ENCODE results near the gene C3. TPM values are rescaled to one million over a fixed set of nuclear protein-coding genes. Genes with fewer than 3 reads are reported as not detected.
"Not testable (repeated sequence)": the region's sequence is repeated elsewhere in the genome, so short reads cannot be mapped to it uniquely, and the experiment has no call there.

Gene C3
- total RNA-seq, 8 experiments from 2014 or later, result 0.29 to 441 (median 3.3) TPM; not detected in 1

DNA sequence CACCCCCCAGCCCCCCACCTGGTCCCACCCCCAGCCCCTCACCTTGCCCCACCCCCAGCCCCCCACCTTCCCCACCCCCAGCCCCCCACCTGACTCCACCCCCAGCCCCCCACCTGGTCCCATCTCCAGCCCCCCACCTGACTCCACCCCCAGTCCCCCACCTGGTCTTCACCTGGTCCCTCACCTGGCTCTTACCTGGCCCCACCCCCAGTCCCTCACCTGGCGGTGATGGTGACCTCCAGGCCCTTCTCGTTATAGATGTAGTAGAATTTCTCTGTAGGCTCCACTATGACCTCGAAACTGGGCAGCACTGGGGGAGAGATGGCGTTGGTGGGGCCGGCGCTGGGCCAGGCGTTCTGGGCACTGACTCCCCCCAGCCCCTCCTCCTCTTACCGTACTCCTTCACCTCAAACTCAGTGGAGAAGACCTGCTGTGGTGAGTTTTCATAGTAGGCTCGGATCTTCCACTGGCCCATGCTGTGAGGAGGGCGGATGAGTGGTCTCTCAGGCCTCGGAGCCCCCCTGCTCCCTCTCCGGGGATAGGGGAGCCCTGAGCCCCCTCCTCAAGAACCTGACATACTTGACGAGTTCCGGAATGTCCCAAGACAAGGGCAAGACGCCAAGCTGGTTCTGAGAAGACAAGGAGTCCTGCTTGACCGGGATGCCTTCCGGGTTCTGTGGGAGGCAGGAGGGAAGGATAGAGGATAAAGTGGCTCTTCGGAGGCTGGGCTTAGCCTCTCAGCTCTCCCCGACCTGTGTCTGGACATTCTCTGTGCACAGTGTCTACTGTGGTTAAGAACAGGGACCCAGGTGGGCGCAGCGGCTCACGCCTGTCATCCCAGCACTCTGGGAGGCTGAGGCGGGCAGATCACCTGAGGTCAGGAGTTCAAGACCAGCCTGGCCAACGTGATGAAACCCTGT is 6.4 kb downstream of the C3 start:
- ATAC-seq (replicated peaks in 6 of 8), result peak in 1 of 8 experiments; percentile 10
- 20 to 75% (median 60%) methylated on average over 1 to 4 of the region's 24 CpGs; no CpG with 5 or more reads in 5 of the 10 experiments for WGBS, 10 experiments

DNA sequence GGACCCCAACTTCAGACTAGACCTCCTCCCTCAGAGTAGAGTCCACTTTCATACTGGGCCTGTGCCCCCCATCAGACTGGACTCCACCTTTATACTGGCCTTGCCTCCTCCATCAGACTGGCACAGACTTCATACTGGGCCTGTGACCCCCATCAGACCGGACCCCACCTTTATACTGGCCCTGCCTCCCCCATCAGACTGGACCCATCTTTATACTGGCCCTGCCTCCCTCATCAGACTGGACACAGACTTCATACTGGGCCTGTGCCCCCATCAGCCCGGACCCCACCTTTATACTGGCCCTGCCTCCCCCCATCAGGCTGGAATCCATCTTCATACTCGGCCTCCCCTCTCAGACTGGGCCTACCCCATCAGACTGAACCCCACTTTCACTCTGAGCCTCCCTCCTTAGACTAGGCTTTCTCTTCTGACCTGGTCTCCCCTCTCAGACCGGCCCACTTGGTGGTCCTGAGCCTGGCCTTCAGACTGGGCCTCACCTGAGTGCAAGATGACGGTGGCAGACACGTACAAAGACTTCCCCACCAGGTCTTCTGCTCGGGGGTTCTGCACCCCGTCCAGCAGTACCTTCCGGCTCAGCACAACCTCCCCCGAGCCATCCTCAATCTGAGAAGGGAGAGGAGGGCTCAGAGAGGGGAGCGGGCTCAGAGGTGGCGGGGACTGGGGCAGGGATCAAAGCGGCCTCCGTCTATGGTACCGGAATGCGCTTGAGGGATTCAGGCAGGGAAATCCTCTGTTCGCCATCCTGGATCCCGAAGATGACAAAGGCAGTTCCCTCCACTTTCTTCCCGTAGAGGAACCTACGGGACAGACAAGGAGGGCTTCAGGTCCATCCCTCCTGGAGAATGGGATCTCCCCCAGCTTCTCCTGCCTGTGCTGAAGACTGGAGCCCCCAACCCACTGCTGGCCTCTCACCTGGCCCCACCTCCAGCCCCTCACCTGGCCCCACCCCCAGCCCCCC is 7.5 kb downstream of the C3 start:
- no peak for ATAC-seq (replicated peaks in 6 of 8)
- no peak overlapping the region for H3K27ac ChIP-seq
- H3K4me3 ChIP-seq, result no peak overlapping the region
- H3K4me1 ChIP-seq (replicated peaks in 1 of 2), result no peaks in the 10 kb centered on the region
- 60 to 95% (median 69%) methylated on average over 1 to 5 of the region's 20 CpGs; no CpG with 5 or more reads in 7 of the 10 experiments for WGBS, 10 experiments
- in situ Hi-C loops (cut with MboI; ENCODE audit: low pct_unique_long_range_greater_than_20kb in 2 of 9, low sequenced_read_pairs in 9 of 9, unreplicated experiment in 9 of 9), result no loop called here

More for the DNA sequence above, 6.4 kb downstream of the C3 start:
- Histone ChIP-seq H3K4me3 (no peak overlapping the region), H3K4me1 (replicated peaks in 1 of 2) (peaks cover 0 to 2% of the 10 kb centered on the region in 2 donors), H3K27ac (no peak overlapping the region)
- in situ Hi-C loops (cut with MboI; ENCODE audit: low pct_unique_long_range_greater_than_20kb in 2 of 9, low sequenced_read_pairs in 9 of 9, unreplicated experiment in 9 of 9), result no loop called here

DNA sequence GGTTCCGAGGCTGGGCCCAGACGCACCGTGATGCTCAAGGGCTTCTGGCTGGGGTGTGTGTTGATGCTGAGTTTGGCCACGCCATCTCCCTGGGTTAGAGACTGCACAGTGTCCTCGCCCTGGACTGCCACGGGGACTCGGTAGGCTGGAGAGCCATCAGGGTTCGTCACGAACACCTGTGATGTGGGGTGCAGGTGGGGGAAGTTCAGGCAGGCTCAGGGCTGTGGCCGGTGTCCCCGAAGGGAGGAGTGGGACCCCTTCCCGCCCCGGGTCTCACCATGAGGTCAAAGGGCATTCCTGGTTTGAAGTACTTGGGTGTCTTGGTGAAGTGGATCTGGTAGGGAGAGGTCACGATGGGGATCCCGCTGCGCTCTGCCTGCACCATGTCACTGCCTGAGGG is 8.2 kb downstream of the C3 start:
- no peak overlapping the region for H3K4me3 ChIP-seq
- H3K4me1 ChIP-seq (replicated peaks in 1 of 2), result no peaks in the 10 kb centered on the region
- 40 to 83% (median 77%) methylated on average over 1 to 6 of the region's 16 CpGs; no CpG with 5 or more reads in 7 of the 10 experiments for WGBS, 10 experiments
- in situ Hi-C loops (cut with MboI; ENCODE audit: low pct_unique_long_range_greater_than_20kb in 2 of 9, low sequenced_read_pairs in 9 of 9, unreplicated experiment in 9 of 9), result no loop called here
- no peak overlapping the region for H3K27ac ChIP-seq
- no peak for ATAC-seq (replicated peaks in 6 of 8)

DNA sequence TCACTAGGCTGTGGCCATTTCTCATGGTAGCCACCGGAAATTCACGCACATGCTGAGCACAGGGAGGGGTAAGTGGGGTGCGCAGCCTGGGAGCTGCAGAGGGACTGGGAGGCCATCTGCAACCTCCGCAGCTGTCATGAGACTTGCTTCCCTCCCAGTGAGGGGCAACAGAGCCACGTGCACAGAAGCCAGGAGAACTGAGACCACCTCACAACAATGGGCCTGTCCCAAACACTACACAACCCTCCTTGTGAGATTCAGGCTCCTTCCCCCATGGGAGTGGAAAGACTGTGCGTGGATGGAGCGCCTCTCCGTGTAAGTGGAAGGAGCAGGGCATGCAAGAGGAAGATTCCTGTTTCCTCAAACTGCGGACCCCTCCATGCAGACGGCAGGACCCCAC is 8.8 kb downstream of the C3 start:
- in situ Hi-C loops (cut with MboI; ENCODE audit: low pct_unique_long_range_greater_than_20kb in 2 of 9, low sequenced_read_pairs in 9 of 9, unreplicated experiment in 9 of 9), result no loop called here
- ATAC-seq (replicated peaks in 6 of 8), result no peak
- no peak overlapping the region for H3K27ac ChIP-seq
- H3K4me3 ChIP-seq, result no peak overlapping the region
- no peaks in the 10 kb centered on the region for H3K4me1 ChIP-seq (replicated peaks in 1 of 2)
- 80 to 100% (median 93%) methylated on average over 1 to 3 of the region's 10 CpGs; no CpG with 5 or more reads in 6 of the 10 experiments for WGBS, 10 experiments

DNA sequence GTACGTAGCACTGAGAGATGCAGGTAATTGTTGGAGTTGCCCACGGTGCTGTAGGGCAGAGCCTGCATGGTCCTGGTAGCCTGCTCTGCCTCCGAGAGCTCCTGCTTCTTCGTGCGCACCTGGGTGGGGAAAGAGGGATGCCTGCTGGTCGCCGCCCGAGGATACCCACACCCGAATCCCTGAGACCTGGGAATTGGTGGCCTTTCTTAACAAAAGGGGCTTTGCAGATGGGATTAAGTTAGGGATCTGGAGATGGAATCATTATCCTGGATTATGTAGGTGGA is 9.4 kb downstream of the C3 start:
- ATAC-seq (replicated peaks in 6 of 8), result no peak
- Histone ChIP-seq H3K4me1 (replicated peaks in 1 of 2) (no peaks in the 10 kb centered on the region), H3K27ac (no peak overlapping the region), H3K4me3 (no peak overlapping the region)
- in situ Hi-C loops (cut with MboI; ENCODE audit: low pct_unique_long_range_greater_than_20kb in 2 of 9, low sequenced_read_pairs in 9 of 9, unreplicated experiment in 9 of 9), result no loop called here
- WGBS, 10 experiments, result 40 to 89% (median 62%) methylated on average over 1 to 6 of the region's 9 CpGs; no CpG with 5 or more reads in 7 of the 10 experiments

DNA sequence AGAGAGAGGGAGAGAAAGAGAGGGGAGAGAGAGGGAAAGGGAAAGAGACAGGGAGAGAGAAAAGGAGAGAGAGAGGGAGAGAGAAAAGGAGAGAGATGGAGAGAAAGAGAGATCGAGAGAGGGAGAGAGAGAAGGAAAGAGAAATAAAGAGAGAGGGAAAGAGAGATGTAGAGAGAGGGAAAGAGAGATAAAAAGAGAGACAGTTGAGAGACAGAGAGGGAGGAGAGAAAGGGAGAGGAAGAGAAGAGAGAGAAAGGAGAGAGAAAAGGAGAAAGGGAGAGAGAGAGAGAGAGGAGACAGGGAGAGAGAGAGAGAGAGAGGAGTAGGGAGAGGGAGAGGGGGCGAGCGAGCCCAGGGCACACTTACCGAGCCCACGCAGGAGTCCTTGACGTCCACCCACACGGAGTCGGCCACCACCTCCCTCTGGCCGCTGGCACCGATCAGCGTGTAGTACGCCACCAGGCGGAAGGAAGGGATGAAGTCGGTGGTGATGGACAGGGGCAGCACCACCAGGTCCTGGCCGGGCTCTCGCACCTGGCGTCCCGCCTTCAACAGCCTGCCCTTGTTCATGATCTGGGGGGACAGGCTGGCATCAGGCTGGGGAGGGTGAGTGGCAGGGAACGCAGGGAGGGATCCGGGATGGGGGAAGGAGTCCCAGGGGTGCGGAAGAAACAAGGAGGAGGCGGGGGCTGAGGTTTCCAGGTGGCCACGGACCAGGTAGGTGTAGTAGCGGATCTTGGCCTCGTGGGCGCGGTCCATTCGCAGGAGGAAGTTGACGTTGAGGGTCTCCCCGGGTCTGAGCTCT is 10.0 kb downstream of the C3 start:
- no peak overlapping the region for H3K4me3 ChIP-seq
- 11 to 87% (median 67%) methylated on average over 1 to 16 of the region's 30 CpGs; no CpG with 5 or more reads in 1 of the 10 experiments for WGBS, 10 experiments
- in situ Hi-C loops (cut with MboI; ENCODE audit: low pct_unique_long_range_greater_than_20kb in 2 of 9, low sequenced_read_pairs in 9 of 9, unreplicated experiment in 9 of 9), result no loop called here
- ATAC-seq (replicated peaks in 6 of 8), result no peak
- no peak overlapping the region for H3K27ac ChIP-seq
- H3K4me1 ChIP-seq (replicated peaks in 1 of 2), result no peaks in the 10 kb centered on the region

DNA sequence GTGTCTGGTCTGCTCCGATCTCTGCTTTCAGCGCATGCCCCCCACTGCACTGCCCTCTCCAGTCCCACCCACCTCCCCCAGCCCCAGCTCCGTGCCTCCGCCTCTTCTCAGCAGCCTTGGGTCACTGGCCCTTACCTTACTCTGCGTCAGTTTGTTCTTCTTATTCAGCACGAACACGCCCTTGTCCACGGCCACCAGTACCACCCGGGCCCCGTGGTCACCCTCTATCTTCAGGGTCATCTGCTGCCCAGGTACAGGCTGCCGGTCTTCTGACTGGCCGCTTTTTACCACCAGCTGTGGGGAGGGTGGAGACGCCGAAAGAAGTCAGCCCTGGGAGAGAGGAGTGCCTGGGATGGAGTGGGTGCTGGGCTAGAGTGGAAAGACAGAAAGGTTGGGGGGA is 10.9 kb downstream of the C3 start:
- in situ Hi-C loops (cut with MboI; ENCODE audit: low pct_unique_long_range_greater_than_20kb in 2 of 9, low sequenced_read_pairs in 9 of 9, unreplicated experiment in 9 of 9), result no loop called here
- H3K27ac ChIP-seq, result no peak overlapping the region
- no peak overlapping the region for H3K4me3 ChIP-seq
- WGBS, 10 experiments, result 100% methylated on average over 1 of the region's 14 CpGs; no CpG with 5 or more reads in 9 of the 10 experiments
- no peaks in the 10 kb centered on the region for H3K4me1 ChIP-seq (replicated peaks in 1 of 2)
- no peak for ATAC-seq (replicated peaks in 6 of 8)

DNA sequence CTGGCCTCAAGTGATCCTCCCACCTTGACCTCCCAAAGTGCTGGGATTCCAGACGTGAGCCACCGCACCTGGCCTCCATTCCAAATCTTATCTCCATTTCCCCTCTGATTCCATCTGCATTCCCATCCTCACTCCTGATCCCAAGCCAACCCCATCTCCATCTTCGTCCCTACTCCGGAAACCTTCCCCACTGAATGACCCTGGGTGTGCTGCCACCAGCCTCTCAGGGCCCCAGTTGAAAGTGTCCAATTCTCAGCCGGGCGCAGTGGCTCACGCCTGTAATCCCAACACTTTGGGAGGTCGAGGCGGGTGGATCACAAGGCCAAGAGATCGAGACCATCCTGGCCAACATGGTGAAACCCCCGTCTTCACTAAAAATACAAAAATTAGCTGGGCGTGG is 11.5 kb downstream of the C3 start:
- H3K4me1 ChIP-seq (replicated peaks in 1 of 2); ATAC-seq (replicated peaks in 6 of 8); H3K27ac ChIP-seq; in situ Hi-C loops (cut with MboI; ENCODE audit: low pct_unique_long_range_greater_than_20kb in 2 of 9, low sequenced_read_pairs in 9 of 9, unreplicated experiment in 9 of 9); H3K4me3 ChIP-seq: not testable (repeated sequence)
- 70 to 100% (median 89%) methylated on average over 2 to 5 of the region's 12 CpGs; no CpG with 5 or more reads in 4 of the 10 experiments for WGBS, 10 experiments

DNA sequence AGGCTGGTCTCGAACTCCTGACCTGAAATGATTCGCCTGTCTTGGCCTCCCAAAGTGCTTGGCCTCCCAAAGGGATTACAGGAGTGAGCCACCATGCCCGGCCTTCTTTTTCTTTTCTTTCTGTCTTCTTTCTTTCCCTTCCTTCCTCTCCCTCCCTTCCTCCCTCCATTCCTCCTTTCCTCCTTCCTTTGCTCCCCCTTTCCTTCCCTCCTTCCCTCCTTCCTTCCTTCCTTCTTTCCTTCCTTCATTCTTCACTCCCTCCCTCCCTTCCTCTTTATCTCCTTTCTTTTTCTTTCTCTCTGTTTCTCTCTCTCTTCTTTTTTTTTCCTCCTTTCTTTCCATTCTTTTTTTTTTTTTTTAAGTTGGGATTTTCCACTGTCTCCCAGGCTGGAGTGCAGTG is 12.1 kb downstream of the C3 start:
- 30 to 83% (median 61%) methylated on average over 1 to 3 of the region's 3 CpGs; no CpG with 5 or more reads in 2 of the 10 experiments for WGBS, 10 experiments
- no peak overlapping the region for H3K4me3 ChIP-seq
- in situ Hi-C loops (cut with MboI; ENCODE audit: low pct_unique_long_range_greater_than_20kb in 2 of 9, low sequenced_read_pairs in 9 of 9, unreplicated experiment in 9 of 9), result no loop called here
- H3K4me1 ChIP-seq (replicated peaks in 1 of 2), result no peaks in the 10 kb centered on the region
- H3K27ac ChIP-seq, result no peak overlapping the region
- no peak for ATAC-seq (replicated peaks in 6 of 8)

DNA sequence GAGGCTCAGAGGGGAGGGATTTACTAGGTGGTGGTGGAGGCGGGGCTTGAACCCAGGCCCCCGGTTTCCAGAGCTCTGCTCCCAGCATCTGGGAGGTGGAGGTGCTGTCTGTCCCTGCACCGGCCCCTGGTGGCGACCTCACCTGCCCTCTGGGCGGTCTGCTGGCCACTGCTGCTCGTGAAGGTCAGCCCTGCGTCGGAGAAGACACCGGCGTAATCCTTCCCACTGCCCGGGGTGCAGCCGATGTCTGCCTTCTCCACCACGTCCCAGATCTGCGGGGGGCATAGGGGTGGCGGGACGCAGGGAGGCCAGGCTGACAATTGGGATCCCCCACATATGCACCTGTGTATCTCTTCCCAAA is 12.8 kb downstream of the C3 start:
- 54 to 89% (median 60%) methylated on average over 1 to 5 of the region's 16 CpGs; no CpG with 5 or more reads in 7 of the 10 experiments for WGBS, 10 experiments
- Histone ChIP-seq H3K4me1 (replicated peaks in 1 of 2) (no peaks in the 10 kb centered on the region), H3K4me3 (no peak overlapping the region), H3K27ac (no peak overlapping the region)
- no peak for ATAC-seq (replicated peaks in 6 of 8)
- in situ Hi-C loops (cut with MboI; ENCODE audit: low pct_unique_long_range_greater_than_20kb in 2 of 9, low sequenced_read_pairs in 9 of 9, unreplicated experiment in 9 of 9), result no loop called here

DNA sequence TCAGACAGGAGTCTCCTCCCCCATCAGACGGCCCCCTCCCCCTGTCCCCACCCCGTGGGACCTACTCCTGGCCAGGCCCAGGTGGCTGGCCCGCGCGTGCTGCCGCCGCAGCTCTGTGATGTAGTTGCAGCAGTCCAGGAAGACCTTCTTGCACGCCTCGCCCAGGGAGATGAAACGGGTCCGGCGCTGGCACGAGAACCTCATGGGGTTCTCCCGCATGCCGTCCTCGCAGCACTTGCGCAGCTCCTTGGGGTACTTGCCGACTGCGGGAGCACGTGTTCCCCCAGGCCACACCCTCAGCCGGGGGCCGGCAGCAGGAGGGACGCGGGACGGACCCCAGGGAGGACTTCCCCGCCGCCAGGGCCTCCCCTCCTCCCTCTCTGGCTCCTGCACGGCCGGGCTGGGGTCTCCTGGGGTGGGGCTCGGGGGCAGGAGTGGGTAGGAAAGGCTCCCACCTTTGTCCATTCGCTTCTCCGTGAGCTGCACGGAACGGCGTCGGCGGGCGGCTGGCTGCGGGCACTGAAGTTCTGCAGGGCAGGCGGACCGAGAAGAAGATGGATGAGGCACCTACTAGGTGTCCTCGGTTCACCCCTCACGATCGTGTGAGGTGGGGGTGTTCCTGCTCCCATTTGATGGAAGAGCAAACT is 13.3 kb downstream of the C3 start:
- ATAC-seq (replicated peaks in 6 of 8), result no peak
- WGBS, 10 experiments, result 76% methylated on average over 3 of the region's 44 CpGs; no CpG with 5 or more reads in 9 of the 10 experiments
- in situ Hi-C loops (cut with MboI; ENCODE audit: low pct_unique_long_range_greater_than_20kb in 2 of 9, low sequenced_read_pairs in 9 of 9, unreplicated experiment in 9 of 9), result no loop called here

DNA sequence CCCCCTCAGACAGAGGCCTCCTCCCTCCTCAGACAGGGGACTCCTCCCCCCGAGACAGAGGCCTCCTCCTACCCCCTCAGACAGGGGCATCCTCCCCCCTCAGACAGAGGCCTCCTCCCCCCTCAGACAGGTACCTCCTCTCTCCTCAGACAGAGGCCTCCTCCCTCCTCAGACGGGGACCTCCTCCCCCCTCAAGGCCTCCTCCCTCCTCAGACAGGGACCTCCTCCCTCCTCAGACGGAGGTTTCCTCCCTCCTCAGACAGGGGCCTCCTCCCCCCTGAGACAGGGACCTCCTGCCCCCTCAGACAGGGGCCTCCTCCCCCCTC is 13.9 kb downstream of the C3 start:
- in situ Hi-C loops (cut with MboI; ENCODE audit: low pct_unique_long_range_greater_than_20kb in 2 of 9, low sequenced_read_pairs in 9 of 9, unreplicated experiment in 9 of 9), result no loop called here
- ATAC-seq (replicated peaks in 6 of 8), result peak in 1 of 8 experiments; percentile 38
- H3K4me3 ChIP-seq, result no peak overlapping the region
- WGBS, 10 experiments, result no CpG with 5 or more reads among the region's 3 CpGs
- no peak overlapping the region for H3K27ac ChIP-seq
- H3K4me1 ChIP-seq (replicated peaks in 1 of 2), result no peaks in the 10 kb centered on the region

More for the DNA sequence above, 13.3 kb downstream of the C3 start:
- no peak overlapping the region for H3K4me3 ChIP-seq
- H3K4me1 ChIP-seq (replicated peaks in 1 of 2), result no peaks in the 10 kb centered on the region
- no peak overlapping the region for H3K27ac ChIP-seq
